Vagina (tissue), 2 donors: ENCODE measurements around the gene PLCL1.

Experiments
- CTCF ChIP-seq, 3 experiments: fragments of 450-650 bp in 2 of 3; fragments of 200-600 bp in 1 of 3; sonication (generic) in 1 of 3; IDR thresholded peaks; one replicate each; pipeline ENCODE4 v1.5.1; 2017 to 2019; ENCODE audit warnings: antibody characterized with exemption in 3 of 3, mild to moderate bottlenecking in 2 of 3, moderate library complexity in 2 of 3
- POLR2A ChIP-seq, 2 donors: fragments of 450-650 bp; IDR thresholded peaks; one replicate each; pipeline ENCODE4 v1.6.1; 2017; ENCODE audit warnings: antibody characterized with exemption in 2 of 2, mild to moderate bottlenecking in 2 of 2, moderate library complexity in 2 of 2
- POLR2AphosphoS5 ChIP-seq, 2 donors: sonication (generic); formaldehyde crosslinking; IDR thresholded peaks; one replicate each; pipeline ENCODE4 v1.9.0; 2017; ENCODE audit warnings: antibody characterized with exemption in 2 of 2, mild to moderate bottlenecking in 2 of 2, low read depth in 1 of 2; ENCODE audit not compliant: insufficient read depth in 1 of 2

DNA sequence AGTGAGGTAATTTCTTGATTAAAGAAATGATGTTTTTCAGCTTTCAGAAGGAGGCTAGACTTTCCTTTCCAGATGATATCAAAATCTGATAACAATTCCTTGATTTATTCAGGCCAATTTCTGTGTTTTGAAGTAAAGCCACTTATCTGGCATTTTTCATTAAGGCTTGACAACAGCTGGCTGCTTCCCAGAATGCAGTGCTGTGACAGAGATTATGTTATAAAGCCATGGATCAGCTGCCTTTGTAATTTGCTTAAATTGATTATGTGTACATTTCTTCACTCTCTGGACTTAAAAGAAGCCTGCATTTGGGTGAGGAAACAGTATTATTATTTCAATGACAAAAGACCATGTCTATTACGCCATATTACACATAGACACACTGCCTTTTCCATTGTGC lies 136.0 kb downstream of the PLCL1 start:
- TF ChIP-seq CTCF (IDR thresholded peaks at IDR 0.05) (no peak), POLR2AphosphoS5 (IDR thresholded peaks at IDR 0.05; ENCODE audit: insufficient read depth in 1 of 2, low read depth in 1 of 2) (no peak), POLR2A (IDR thresholded peaks at IDR 0.05) (no peak)
